DMS114 treated with DMSO at 0.1 percent for 48 hours (cell line): ENCODE data around the gene DCUN1D2.
"Not testable (repeated sequence)": the region's sequence is repeated elsewhere in the genome, so short reads cannot be mapped to it uniquely, and the experiment has no call there.

Experiments
- DNase-seq: peaks from one replicate; lab custom pipeline; 2025; ENCODE audit not compliant: unreplicated experiment; lab: John Stamatoyannopoulos, UW

DCUN1D2 gene

DNA sequence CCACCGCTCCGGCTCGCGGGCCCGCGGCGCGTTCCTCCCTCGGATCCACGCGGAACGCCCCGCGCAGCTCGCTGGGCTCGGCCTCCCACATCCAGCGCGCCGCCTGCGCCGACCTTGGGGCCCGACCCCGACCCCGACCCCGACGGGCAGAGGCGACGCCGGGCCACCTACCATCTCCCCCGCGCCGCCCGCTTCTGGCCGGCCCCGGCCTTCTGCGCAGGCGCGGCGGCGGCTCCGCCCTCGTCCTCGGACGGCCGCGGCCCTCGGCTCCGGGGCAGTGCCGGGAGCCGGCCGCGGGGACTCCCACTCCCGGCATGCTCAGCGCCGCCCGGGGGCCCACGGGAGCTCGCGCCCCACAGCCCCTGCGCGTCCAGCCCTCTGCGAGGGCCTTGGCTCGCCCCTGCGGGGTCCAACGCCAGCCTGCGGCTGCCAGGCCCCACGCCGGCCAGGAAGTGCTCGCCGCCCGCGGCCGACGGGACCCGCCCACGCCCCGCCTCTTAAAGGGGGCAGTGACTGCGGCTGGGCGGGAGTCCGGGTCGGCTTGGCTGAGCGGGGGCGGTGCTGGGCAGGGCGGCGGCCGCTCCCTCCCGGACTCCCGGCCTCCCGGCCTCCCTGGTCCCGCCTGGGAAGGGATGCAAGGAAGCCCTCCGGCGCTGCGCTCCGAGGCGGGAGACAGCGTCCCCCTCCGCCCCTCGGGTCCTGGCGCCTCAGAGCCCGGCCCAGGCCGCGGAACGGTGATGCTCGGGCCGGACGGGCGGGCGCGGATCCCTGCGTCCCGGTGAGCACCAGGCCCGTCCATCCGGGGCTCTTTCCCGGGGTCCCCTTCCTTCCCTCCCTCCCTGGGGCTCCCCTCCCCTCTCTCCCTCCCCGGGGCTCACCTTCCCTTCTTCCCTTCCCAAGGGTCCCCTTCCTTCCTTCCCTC is at the start of gene DCUN1D2:
Gene DCUN1D2 (minus strand): TSS at position 216 of the 922 bp plus-strand sequence. CDS start 42 bp downstream, at position 174.
- peak; percentile 37 for DNase-seq

DNA sequence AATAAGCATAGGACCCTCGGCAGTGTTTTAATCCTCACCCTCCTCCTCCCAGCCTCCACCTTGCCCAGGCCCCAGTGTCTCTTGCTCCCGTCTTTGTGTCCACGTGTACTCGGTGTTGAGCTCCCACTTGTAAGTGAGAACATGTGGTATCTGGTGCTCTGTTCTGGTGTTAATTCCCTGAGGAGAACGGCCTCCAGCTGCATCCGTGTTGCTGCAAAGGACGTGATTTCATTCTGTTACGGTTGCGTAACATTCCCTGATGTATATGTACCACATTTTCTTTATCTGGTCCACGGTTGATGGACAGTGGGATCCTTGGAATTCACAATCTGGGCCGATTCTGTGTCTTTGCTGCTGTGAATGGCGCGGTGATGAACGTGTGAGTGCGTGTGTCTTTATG is 49.3 kb upstream of the DCUN1D2 start:
- no peak for DNase-seq

DNA sequence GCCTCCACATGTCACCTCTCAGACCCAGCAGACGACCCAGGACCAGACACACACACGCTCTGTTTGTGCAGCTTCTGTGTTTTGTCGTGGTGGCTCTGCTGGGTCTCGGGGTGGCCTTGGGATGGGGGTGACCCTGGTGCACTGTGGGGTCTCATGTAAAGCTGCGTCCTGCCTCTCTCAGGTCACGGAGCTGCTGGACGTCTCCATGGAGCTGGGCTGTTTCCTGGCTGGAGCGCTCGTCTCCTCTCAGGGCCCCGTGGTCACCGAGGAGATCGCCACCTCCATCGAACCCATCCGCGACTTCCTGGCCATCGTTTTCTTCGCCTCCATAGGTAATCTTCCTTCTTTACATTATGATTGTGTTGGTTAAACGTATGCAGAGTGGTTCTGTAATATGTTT is 48.7 kb upstream of the DCUN1D2 start:
- no peak for DNase-seq

DNA sequence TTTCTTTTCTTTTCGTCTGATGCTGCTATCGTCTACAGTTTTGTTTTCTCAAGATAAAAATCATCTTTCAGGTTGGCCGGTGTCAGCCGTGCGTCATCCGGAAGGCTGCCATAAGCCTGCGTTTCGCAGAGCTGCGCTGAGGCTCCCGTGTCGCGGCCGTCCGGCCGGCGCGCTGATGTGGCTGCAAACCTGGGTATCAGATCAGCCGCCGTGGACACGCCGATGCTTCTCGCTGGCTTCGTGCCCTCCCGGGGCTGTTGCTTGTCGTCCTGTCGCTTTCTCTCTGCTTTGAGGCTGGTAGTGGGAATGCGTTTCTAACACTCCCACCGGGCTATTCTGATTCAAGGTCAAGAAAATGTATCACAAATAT is 48.2 kb upstream of the DCUN1D2 start:
- DNase-seq: no peak

DNA sequence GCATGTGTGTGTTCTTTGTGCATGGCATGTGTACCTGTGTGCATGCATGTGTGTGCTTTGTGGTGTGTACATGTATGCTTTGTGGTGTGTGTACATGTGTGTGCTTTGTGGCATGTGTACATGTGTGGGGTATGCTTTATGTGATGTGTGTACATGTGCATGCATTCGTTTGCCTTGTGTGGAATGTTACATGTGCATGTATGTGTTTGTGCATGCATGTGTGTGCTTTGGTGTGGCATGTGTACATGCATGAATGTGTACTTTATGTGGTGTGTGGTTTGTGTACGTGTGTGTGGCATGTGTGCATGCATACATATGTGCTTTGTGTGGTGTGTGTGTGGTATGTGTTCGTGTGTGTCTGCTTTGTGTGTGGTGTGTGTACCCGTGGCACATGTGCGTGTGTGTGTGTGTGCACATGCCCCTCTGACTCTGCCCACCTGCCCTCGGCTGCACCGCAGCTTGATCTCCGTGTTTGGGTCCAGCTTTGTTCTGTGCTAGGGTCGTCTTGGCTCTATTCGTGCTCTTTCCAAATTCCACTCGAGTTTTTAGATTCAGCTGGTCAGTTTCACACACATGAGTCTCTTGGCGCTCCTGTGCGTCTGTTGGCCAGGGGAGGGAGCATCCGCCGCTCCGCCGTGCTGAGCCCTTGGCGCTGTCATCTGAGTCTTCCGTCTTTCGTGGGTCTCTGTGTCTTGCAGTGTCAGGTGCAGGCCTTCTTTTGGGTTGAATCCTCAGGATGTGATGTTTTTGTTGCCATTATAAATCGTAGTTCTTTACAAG is 47.6 kb upstream of the DCUN1D2 start:
- no peak for DNase-seq

DNA sequence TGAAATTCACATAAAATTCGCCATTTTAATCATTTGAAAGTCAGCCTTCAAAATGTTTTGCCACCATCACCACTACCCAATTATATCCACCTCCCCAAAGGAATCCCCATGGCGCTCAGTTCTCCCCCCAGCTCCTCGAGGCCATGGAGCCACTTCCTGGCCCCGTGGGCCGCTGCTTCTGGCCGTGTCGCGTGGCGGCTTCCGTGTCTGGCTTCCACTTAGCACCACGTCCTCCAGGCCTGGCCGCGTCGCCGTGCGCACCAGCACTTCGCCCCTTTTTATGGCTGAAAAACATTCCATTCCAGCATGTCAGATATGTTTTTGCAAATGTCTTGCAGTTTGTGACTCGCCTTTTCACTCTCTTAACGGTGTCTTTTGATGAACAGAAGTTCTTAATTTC is 46.7 kb upstream of the DCUN1D2 start:
- DNase-seq: no peak

DNA sequence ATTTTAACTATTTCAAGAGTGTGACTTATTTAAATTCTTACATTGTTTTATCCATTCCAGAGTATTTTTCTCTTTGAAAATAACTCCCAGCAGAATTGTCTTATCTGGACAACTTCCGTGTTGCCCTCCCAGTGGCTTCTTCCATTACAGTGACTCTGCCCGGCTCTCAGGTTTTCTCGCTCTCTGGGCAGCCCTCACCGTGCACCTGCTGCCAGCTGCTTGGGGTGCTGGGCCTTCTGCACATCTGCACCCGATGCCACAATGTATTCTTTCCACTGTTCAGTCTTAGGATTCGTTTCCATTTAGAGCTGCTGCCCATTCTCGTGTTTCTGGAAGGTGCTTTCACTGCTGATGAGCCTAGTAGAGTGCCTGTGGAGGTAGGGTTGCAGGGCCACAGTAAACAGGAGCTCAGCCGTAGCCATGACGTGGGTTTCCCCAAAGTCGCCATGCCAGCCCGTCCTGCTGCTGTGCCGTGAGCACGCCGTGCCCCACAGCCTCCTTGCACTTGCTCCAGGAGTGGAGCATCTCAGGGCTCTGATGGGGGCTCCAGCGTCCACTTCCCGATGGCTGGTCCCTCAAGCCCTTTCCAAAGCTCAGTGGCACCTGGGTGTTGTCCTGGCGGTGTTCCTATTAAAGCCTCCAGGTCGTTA is 46.1 kb upstream of the DCUN1D2 start:
- no peak for DNase-seq

DNA sequence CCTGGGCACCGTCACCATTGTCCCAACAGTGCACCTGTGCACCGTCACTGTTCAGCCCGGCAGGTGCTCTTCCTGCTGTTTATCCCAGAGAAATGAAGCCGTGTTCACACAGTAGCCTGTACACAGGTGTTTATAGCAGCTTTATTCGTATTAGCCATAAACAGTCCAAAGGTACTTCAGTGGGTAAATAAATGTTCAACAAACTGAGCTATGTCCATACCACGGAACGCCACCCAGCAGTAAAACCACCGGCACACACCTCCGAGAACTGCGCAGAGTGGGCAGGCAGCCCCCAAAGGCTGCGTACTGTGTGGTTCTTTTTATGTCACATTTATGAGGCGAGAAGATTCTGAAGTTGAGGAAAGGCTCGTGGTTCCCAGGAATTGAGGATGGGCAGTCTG is 44.9 kb upstream of the DCUN1D2 start:
- DNase-seq: no peak

DNA sequence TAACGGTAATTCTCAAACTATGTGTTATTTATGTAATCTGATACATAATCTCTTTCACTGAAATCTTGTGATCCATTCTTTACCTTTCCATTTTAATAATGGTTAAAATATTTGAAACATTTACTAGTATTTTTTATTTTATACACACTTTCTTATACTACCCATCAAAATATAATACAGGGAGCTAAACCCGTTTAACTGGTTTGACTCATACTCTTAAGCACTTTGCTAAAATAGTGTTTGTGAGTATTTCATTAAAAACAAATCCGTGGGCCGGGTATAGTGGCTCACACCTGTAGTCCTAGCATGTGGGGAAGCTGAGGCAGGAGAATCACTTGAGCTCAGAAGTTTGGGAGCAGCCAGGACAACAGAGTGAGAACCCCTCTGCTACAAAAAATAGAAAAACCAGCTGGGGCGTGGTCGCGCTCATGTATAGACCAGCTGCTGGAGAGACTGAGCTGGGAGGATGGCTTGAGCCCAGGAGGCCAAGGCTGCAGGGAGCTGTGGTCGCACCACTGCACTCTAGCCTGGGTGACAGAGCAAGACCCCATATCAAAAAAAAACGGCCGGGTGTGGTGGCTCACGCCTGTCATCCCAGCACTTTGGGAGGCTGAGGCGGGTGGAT is 43.8 kb upstream of the DCUN1D2 start:
- DNase-seq: no peak

DNA sequence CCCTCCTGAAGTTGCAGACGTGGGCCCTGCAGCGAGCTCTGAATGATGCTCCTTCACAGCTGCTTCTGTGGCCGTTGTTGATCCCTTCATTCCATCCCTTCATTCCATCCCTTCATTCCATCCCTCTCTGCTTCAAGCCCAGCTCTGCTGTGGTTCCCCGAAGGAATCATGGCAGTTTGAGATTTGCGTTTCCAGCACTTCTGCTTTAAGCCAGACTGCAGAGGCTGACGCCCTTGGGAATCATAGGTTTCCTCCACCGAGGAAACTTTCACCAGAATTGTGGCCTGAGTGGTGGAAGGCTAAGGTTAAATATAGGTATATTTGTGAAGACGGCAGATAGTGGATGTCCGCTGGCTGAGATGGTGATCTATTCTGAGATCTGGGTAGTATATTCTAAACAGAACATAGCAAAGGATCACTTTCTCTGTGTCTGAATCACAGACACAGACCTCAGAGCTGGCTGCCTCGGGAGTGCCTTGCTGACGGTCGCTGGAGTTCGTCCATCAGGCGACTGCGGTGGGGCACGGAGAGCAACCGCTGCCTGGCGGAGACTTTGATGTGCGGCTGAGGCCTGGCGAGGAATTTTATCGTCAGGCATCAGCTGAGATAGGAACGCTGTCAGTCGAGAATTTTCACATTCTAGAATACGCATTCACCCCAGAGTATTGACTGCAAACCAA is 42.8 kb upstream of the DCUN1D2 start:
- DNase-seq: no peak

DNA sequence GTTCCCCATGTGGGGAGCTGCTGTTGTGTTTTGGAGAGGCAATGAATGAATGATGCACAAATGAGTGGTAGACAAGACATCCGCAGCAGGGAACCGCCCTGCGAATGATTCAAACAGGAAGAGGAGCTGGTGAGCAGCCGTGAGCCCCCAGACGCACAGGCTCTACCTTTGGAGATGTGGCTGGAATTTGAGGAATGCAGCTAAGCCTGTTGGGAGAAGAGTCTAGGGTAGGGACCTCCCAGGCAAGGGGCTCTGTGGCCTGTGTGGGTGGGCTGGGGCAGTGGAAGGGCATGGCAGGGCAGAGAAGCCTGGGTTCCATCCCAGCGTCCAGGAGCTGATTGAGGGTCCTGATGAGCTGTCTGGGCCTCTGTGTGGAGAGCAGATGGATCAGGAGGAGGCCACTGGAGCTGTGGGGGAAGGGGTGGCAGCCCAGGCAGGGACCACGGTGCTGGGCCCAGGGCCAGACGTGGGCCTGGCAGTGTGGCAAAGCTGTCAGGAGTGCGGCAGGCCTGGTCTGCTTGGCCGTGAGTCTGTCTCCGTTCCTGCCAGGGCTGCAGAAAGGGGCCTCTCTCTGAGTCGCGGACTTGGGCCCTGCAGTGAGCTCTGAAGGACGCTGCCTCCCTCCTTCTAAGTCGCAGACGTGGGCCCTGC is 41.8 kb upstream of the DCUN1D2 start:
- no peak for DNase-seq

DNA sequence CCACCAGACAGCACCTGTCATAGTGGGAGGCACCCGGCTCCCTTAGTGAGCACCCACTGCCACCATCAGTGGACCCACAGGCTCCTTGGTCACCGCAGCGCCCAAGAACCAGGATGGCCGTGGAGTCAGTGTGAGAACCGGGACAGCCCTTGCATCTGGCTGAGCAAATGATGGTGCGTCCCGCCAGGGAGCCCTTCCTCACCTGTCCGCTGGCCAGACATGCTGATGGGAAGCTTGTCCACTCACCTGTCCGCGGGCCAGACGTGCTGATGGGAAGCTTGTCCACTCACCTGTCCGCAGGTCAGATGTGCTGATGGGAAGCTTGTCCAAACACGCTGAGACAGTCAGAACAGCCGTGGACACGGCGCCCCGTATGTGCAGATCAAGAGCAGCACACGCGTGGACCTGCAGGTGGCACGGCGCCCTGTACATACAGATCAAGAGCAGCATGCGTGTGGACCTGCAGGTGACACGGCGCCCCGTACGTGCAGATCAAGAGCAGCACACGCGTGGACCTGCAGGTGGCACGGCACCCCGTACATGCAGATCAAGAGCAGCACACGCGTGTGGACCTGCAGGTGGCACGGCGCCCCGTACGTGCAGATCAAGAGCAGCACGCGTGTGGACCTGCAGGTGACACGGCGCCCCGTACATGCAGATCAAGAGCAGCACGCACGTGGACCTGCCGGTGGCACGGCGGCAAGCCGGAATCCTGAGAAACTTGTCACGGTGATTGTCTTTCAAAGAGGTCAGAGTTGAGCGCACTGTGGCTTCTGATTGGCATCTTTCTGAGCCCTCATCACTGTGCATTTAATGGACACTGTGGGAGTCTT is 40.7 kb upstream of the DCUN1D2 start:
- DNase-seq: no peak

DNA sequence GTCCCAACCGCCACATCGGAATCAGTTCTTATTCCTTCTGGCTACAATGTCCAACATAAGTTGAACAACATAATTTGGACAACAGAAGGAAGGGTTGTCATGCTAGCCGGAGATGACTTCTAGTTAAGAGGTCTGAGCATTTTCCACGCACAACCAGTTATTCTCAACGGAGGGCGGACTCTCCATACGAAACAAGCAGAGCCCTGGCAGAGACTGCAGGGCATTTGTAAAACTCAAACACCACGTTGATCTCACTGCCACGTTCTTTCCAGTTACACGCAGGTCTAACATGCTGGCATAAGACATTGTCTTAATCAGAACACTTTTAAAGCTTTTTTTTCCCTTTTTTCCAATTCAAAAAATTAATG is 38.3 kb upstream of the DCUN1D2 start:
- DNase-seq: no peak

DNA sequence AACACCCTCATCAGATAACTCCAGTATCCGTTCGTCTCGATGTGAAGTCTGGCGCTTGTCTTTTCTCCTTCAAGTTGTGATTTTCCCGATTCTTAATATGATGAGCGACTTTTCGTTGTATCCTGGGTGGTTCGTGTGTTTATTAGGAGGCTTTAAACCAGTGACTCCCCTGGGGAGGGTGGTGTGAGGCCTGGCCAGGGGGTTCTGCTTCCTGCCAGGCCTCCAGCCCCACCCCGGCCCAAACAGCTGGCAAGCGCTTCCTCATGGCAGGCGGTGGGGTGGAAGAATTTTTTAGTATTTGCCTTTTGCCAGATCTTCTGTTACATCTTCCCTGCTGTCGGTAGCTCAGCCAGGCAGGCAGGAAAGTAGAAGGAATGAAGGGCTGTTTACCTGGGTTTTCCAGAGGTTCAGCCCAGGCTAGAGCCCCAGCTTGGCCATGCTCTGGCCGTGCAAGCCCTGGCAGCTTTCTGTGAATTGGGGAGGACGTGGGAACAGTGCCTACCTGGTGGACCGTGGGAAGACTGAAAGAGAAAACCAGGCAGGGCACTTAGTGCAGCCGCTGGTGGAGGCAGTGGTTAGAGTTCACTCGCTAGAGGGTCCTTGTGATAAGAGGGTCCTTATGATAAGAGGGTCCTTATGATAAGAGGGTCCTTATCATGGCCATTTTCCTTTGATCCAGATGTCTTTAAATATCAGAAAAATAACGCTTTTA is 37.7 kb upstream of the DCUN1D2 start:
- DNase-seq: no peak

DNA sequence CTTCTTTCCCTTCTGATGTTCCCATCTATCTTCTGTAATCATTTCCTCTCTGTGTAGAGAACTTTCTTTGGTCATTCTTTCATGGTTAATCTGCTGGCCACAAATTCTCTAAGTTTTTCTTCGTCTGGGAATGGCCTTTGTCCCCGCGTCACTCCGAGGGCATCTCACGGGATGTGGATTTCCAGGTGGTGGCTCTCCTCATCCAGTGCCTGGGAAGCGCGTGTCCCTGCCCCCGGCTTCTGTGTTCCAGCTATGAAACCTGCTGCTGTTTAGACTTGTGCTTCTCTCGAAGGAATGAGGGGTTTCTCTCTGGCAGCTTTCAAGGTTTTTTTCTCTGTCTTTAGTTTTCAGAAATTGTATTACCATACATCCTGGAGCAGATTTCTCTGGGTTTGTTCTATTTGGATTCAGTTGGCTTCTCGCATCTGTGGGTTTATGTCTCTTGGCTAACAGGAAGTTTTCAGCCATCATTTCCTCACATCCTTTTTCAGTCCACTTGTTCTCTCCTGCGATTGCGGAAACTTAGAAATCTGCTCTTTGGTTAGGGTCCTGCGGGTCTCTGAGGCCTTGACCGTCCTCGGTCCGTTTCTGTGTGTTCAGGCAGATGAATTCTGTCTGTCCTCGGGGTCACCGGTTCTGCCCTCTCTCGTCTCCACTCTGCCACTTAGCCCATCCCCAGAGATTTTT is 36.9 kb upstream of the DCUN1D2 start:
- no peak for DNase-seq

DNA sequence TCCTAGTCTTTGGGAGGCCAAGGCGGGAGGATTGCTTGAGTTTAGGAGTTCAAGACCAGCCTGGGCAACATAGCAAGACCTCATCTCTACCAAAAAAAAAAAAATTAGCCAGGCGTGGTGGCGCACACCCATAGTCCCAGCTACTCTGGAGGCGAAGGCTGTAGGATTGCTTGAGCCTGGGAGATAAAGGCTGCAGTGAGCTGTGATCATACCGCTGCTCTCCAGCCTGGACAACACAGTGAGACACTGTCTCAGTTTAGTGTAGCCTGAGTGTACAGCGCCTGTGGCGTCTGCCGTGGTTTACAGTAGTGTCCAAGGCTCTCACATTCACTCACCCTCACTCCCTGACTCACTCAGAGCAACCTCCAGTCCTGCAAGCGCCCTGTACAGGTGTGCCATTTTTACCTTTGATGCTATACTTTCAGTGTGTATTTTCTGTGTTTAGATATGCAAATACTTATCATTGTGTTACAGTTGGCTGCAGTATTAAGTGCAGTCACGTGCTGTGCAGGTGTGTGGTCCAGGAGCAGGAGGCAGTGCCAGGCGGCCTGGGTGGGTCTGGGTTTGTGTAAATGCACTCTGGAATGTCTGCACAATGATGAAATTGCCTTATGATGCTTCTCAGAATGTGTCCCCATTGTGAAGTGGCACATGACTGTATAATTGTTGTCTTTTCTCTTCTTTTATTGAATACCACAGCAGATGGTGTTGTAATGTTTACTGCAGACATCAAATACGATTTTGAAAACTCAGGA is 36.1 kb upstream of the DCUN1D2 start:
- DNase-seq: no peak

DNA sequence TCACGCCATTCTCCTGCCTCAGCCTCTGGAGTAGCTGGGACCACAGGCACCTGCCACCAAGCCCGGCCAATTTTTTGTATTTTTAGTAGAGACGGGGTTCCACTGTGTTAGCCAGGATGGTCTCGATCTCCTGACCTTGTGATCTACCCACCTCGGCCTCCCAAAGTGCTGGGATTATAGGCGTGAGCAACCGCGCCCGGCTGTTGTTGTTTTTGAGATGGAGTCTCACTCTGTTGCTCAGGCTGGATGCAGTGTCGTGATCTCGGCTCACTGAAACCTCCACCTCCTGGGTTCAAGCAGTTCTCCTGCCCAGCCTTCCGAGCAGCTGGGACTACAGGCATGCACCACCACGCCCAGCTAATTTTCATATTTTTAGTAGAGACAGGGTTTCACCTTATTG is 31.9 kb upstream of the DCUN1D2 start:
- DNase-seq: not testable (repeated sequence)
